ENCODE data around the gene FICD.

DNA sequence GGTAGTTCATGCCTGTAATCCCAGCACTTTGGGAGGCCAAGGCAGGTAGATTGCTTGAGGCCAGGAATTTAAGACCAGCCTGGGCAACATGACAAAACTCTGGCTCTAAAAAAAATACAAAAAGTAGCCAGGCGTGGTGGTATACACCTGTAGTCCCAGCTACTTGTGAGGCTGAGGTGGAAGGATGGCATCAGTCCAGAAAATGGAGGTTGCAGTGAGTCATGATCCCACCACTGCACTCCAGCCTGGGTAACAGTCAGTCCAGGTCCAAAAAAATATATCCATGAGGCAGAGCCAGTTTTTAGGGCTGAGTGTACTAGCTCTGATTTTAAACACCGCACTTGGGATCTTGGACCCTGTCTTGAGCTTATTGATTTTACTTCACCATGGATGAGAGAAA lies 30.6 kb upstream of the FICD start:
- TF ChIP-seq, protein P1, sequence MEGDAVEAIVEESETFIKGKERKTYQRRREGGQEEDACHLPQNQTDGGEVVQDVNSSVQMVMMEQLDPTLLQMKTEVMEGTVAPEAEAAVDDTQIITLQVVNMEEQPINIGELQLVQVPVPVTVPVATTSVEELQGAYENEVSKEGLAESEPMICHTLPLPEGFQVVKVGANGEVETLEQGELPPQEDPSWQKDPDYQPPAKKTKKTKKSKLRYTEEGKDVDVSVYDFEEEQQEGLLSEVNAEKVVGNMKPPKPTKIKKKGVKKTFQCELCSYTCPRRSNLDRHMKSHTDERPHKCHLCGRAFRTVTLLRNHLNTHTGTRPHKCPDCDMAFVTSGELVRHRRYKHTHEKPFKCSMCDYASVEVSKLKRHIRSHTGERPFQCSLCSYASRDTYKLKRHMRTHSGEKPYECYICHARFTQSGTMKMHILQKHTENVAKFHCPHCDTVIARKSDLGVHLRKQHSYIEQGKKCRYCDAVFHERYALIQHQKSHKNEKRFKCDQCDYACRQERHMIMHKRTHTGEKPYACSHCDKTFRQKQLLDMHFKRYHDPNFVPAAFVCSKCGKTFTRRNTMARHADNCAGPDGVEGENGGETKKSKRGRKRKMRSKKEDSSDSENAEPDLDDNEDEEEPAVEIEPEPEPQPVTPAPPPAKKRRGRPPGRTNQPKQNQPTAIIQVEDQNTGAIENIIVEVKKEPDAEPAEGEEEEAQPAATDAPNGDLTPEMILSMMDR (IDR thresholded peaks at IDR 0.05; ENCODE audit: borderline replicate concordance, extremely low read depth, low read length, poor library complexity, severe bottlenecking), result no peak
- TF ChIP-seq EZH2 (IDR thresholded peaks at IDR 0.05; ENCODE audit: borderline replicate concordance, low read depth, low read length, severe bottlenecking), result no peak
